Endothelial cell of umbilical vein (primary cell): ENCODE data around the gene HOXD12.

Experiments used
- MYC ChIP-seq: IDR thresholded peaks from one replicate; pipeline ENCODE4 v1.6.1; 2011; ENCODE audit warnings: mild to moderate bottlenecking, low read depth, low read length
- POLR2A ChIP-seq: IDR thresholded peaks from 2 replicates; pipeline ENCODE4 v1.6.1; 2012; ENCODE audit warnings: low read depth, mild to moderate bottlenecking, control low read depth, low read length
- POLR2AphosphoS5 ChIP-seq: IDR thresholded peaks from 2 replicates; pipeline ENCODE4 v1.6.1; 2012; ENCODE audit warnings: low read depth, mild to moderate bottlenecking, control low read depth, low read length, moderate library complexity; ENCODE audit not compliant: insufficient read depth
- TF ChIP-seq, protein P1 (sequence below), 2 donors: IDR thresholded peaks; 1 replicate in 1 of 2; 2 replicates in 1 of 2; pipeline ENCODE4 v1.5.1; 2011; ENCODE audit warnings: low read length in 2 of 2, mild to moderate bottlenecking in 2 of 2, moderate library complexity in 2 of 2, control low read depth in 1 of 2, inconsistent platforms in 1 of 2, low read depth in 1 of 2; ENCODE audit not compliant: insufficient read depth in 1 of 2; ENCODE audit errors: extremely low read depth in 1 of 2
- TF ChIP-seq, protein P2 (sequence below): IDR thresholded peaks from 2 replicates; pipeline ENCODE4 v1.6.1; 2011; ENCODE audit not compliant: insufficient read depth, insufficient read length

DNA sequence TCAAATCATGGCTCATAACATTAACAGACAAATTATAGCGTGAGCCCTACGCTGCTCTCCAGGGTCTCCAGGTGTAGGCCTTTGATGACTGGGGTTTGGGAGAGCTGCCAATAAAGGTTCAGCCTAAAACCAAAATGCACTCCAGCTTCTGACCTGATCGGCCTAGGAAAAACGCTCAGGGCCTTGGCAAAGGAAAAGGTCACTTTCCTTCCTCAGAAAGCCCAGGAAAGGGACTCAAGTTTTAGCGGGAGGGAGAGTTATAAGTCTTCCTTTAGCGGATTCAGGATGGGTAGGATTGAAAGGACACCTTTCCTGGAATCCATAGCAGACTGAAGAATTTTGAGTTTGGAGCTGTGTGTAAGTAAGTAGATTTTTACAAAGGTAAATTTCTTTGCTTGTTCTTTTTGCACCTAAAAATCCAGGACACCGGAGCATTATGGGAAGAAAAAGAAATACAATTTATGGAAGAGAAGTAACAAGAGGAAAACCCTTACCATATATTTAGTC is 24.6 kb upstream of the HOXD12 start:
- TF ChIP-seq, protein P1, sequence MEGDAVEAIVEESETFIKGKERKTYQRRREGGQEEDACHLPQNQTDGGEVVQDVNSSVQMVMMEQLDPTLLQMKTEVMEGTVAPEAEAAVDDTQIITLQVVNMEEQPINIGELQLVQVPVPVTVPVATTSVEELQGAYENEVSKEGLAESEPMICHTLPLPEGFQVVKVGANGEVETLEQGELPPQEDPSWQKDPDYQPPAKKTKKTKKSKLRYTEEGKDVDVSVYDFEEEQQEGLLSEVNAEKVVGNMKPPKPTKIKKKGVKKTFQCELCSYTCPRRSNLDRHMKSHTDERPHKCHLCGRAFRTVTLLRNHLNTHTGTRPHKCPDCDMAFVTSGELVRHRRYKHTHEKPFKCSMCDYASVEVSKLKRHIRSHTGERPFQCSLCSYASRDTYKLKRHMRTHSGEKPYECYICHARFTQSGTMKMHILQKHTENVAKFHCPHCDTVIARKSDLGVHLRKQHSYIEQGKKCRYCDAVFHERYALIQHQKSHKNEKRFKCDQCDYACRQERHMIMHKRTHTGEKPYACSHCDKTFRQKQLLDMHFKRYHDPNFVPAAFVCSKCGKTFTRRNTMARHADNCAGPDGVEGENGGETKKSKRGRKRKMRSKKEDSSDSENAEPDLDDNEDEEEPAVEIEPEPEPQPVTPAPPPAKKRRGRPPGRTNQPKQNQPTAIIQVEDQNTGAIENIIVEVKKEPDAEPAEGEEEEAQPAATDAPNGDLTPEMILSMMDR (IDR thresholded peaks at IDR 0.05; ENCODE audit: extremely low read depth in 1 of 2, insufficient read depth in 1 of 2, low read depth in 1 of 2, low read length in 2 of 2) = no peak
- TF ChIP-seq MYC (no peak), POLR2A (no peak), POLR2AphosphoS5 (no peak)
- TF ChIP-seq, protein P2, sequence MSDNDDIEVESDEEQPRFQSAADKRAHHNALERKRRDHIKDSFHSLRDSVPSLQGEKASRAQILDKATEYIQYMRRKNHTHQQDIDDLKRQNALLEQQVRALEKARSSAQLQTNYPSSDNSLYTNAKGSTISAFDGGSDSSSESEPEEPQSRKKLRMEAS = no peak
